T-helper 1 cell treated with Interleukin-12 subunit alpha and Interleukin-12 subunit beta and Interleukin-4 antibody, amounts not matched to agents 30 ng/mL and 1 ng/mL, for 36 hours (primary cell): ENCODE results near the gene DHX57. TPM values are rescaled to one million over a fixed set of nuclear protein-coding genes. Genes with fewer than 3 reads are reported as not detected.

Experiments used
- intact Hi-C: fragments of 100-400 bp; cut with micrococcal nuclease; formaldehyde crosslinking; loops from one replicate; pipeline ENCODE4 v1.15.1; 2024
- total RNA-seq: library from RNA; stranded (reverse); gene quantifications from 2 replicates; pipeline ENCODE4 v1.2.3, GENCODE V29; 2022

The DHX57 gene, protein sequence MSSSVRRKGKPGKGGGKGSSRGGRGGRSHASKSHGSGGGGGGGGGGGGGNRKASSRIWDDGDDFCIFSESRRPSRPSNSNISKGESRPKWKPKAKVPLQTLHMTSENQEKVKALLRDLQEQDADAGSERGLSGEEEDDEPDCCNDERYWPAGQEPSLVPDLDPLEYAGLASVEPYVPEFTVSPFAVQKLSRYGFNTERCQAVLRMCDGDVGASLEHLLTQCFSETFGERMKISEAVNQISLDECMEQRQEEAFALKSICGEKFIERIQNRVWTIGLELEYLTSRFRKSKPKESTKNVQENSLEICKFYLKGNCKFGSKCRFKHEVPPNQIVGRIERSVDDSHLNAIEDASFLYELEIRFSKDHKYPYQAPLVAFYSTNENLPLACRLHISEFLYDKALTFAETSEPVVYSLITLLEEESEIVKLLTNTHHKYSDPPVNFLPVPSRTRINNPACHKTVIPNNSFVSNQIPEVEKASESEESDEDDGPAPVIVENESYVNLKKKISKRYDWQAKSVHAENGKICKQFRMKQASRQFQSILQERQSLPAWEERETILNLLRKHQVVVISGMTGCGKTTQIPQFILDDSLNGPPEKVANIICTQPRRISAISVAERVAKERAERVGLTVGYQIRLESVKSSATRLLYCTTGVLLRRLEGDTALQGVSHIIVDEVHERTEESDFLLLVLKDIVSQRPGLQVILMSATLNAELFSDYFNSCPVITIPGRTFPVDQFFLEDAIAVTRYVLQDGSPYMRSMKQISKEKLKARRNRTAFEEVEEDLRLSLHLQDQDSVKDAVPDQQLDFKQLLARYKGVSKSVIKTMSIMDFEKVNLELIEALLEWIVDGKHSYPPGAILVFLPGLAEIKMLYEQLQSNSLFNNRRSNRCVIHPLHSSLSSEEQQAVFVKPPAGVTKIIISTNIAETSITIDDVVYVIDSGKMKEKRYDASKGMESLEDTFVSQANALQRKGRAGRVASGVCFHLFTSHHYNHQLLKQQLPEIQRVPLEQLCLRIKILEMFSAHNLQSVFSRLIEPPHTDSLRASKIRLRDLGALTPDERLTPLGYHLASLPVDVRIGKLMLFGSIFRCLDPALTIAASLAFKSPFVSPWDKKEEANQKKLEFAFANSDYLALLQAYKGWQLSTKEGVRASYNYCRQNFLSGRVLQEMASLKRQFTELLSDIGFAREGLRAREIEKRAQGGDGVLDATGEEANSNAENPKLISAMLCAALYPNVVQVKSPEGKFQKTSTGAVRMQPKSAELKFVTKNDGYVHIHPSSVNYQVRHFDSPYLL (N-terminal part only)
- 17.7 and 20.0 TPM in 2 replicates for total RNA-seq

DNA sequence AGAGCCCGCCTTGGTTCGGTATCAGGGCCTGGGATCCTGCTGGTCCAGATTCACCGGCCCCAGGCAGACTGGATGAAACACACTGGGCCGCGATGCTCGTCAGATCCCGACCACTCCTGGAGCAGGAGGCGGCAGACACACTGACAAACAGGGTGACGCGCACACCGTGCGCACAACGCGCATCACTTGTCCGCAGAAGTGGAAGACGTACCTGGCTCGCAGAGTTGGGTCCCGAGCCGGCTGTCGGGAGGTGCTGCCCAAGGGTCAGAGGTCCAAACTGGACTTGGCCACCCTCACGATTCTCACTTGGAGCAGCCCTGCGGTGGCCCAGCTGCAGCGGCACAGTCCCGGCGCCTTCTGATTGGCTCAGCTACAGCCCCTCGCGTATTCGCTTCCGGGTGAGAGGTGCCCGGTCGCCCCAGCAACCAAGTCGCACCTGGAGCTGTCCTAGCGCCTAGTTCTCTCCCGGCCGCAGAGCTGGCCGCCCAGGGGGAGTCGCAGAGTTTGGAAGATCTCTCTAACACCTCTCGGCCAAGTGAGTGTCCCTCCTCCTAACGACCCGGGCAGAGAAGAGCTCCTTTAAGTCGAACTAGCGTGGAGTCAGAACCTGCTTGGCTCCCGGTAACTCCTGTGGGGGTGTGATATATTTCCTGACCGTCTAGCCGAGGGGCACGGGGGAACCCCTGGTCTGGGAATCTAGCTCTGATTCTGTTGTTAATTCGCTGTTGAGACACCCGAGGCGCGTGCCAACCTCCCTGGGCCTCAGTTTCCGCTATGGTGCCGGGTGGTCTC, at the start of gene DHX57, which contains the start of gene MORN2:
Gene DHX57 (minus strand): TSS at position 359 of the 792 bp plus-strand sequence. CDS start 7,529 bp downstream, outside the sequence.
Gene MORN2 (plus strand): TSS at position 401 of the 792 bp plus-strand sequence.
- intact Hi-C loops = loop anchor here (1.0 to 5.0 kb wide), 7 partner anchors 97 to 903 kb away; partner anchors contain the start of genes ATL2, GEMIN6 and SRSF7

DNA sequence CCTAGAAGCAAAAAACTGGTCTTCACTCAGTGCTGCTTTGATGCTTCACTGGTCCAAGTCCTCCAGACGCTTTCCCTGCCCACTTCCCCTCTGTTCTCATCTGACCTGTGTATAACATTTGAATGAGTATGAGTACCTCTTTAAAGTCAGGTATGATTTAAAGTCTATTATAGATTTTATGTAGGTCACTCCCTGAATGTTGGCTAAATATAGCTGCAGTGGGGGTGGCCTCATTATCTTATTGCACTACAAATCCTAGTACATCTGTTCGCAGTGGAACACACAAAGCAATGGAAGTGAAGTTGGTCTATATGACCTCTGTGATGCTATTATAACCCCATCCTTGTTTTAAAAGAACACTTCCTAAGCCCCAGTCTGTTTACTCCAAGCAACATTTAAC, 47.2 kb upstream of the DHX57 start:
- intact Hi-C loops = no loop called here

DNA sequence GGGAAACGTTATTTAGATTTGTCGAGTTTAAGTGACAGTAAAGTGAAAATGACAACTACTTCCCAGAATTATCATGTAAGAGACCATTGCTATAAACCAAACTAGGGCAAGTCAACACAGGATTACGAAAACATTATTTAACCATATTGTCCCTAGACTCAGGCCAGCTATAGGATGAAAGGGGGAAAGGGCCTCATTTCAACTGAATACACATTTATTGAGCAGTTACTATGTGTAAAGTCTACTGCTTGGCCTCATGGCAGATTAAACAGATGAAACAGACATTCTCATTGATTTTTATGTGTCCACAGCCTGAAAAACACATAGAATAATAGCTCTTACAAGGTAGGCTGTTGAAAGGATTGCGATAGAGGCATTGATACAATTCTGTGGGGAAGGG, 46.7 kb upstream of the DHX57 start:
- intact Hi-C loops = no loop called here

DNA sequence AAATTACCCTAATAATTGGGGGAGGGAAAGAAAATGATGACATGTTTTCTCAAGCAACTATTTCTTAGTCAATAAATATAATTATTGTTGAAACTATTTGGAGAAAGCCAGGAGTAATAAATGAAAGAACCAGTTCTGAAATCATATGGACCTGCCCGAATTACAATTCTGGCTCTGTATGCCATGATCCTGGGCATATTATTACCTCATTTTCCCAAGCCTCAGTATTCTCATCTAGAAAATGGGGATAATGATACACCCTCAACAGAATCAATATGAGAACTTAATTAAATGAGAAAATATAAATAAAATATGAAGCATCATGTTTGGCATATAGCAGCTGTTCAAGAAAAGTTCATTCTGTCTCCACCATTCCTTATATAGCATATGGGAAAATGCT, 36.9 kb upstream of the DHX57 start:
- intact Hi-C loops = no loop called here

DNA sequence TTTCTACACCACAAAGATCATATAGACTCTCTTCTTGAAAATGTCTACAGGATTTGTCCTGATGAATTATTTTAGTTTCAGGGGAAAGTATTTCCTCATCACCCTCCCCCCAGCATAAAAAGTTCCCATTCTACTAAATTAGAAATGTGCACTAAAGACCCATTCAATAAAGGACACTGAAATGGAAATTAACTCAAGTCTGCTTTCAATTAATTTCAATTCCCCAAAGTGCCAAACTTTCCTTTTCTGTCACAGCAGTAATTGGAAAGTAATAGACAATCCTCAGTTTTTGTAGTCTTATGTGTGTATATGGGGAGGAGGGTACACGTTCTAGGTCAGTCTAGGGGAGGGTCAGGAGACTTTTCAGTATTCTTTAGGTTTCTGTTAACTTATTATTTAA, 35.5 kb upstream of the DHX57 start:
- intact Hi-C loops = no loop called here

DNA sequence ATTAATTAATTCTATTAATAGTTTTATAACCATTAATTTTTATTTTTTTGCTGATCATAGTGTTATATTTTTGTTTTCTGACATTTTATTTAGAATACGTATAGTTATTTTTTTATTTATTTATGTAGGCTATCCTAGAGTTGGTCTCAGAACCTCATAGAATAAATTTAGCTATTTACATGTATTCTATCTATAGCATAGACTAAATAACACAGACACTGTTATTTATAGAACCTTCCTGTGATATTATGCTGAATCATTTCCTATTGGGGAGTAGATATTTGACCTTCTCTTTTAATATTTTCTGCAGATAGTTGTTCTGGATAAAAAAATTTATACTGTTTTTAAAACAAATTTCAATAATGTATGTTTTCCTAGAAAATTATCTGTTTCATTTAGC, 34.1 kb upstream of the DHX57 start:
- intact Hi-C loops = no loop called here

DNA sequence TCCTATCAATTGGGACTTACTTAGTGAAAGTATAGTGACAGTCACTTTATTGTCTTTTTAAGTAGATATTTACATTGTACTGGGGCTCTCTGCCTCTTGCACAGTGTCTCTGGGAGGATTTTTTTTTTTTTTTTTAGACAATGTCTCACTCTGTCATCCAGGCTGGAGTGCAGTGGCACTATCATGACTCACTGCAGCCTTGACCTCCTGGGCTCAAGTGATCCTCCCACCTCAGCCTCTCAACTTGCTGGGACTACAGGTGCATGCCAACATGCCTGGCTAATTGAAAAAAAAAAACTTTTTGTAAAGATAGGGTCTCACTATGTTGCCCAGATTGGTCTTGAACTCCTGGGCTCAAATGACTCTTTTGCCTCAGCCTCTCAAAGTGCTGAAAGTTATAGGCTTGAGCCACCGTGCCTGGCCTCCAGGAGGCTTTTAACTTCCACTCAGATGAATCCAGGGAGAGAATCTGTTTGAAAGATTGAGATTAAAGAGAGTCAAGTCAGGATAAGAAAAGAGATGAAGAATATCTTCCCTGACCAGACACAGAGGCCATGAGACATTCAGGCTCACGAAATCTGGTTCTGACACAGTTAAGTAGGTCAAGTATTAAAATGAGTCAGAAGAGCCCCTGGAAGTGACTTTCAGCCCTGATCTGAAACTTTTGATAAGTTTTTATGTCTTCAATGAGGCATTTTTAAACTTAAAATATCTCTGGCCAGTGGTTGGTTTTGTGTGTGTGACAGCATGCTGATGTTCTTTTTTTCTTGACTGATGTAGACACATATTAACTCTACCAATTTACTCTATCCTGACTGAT, 32.2 kb upstream of the DHX57 start:
- intact Hi-C loops = no loop called here

DNA sequence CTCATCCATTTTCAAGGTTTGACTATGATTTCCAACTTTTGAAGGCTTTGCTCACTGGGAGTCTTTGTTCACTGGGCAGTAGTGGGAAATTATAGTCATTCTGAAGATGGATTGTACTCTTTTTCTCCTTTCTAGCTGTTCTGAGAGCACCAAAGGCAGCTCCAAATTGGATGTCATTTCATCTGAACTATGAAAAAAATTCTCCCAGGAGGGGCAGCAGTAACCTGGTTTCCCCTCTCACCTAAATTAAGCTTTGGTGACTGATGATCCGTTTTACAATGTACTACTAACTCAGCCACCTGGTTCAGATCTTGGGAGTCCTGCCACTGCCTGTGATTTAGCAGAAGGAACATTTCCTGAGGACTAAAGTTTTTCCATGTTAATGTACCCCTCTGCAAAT, 31.5 kb upstream of the DHX57 start:
- intact Hi-C loops = no loop called here

DNA sequence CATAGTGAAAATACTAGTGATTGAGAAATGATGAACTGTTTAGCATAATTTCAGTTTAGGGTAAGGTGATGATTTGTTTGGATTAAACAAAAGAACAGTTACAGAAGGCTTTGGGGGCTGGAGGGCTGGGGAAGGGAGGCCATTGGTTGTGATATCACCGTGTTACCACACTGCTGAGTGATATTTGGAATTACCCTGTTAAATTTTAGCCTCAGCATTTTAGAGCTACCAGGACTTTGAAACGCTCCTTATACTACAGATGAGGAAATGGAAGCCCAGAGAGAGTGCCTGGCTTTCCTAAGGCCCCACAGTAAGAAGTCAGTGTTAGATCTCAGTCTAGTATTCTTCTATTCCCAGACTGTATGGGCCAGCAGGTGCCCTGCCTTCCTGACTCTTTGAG, 29.5 kb upstream of the DHX57 start:
- intact Hi-C loops = no loop called here

DNA sequence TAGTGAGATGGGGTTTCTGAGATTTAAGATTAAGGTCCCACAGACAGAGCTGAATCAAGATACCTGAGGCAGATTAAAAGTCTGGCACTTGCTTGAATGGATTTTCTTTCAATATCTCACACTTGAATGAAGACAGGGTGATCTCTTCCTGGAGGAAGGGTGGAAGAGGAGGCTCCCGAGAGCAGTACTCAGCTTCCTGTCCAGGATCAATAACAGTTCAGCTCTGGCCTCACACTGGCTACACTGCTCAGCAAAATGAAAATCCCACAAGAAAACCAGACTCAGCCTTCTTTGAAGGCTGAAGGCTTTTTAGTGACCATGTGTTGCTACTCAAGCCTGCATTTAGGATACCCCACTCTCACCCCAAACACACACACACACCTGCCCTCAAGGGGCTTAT, 25.0 kb upstream of the DHX57 start:
- intact Hi-C loops = no loop called here

DNA sequence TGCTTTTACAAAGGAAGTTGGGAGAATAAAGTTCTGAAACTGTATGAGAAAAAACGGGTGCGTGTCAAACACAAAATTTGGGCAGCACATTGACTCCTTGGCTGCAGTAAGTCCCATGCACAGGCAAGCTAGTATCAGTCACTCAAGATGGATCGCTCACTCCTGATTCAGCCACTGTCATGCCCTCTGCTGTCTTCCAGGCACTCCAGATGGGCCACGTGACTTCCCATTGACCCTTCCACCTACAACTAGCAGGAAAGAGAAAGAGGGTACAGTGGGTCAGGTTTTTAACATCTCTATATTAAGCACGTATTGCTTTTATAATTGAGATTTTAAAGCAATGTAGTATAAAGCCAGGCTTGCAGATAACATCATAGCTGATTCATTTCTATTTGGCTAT, 22.5 kb upstream of the DHX57 start:
- intact Hi-C loops = no loop called here

DNA sequence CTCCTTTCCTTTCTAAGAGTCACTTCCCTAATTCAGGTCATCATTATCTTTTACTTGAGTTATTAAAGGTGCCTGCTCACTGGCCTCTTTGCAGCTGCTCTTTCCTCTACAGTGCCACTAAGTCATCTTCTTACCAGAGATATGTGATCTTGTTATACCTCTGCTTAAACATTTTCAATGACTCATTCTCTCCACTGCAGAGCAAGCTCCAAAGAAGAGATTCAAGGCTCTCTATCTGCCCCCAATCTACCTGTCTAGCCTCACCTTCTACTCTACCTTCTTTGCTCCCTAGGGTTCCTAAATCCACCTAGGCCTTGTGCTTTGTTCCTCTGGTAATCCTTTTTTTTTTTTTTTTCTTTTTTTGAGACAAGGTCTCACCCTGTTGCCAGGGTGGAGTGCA, 17.1 kb upstream of the DHX57 start:
- intact Hi-C loops = no loop called here

DNA sequence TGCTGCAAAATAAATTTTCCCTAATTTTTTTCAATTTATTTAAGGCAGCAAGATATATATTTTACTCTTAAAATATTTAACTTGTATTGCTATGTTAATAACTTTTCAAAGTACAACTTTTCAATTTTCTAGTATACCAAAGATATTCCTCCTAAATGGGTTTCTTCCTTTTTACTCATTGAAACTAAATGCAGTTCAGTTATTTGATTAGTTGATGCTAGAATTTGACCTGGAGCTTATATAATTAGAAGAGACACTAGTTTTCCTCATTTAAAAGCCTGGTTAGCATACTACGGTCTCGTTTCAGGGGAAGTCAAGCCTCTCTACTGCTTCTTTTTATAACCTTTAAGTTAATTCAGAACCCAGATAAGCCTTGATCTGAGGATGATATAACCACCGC, 13.8 kb upstream of the DHX57 start, which contains the start of gene ARHGEF33:
Gene ARHGEF33 (plus strand): TSS at position 301 of the 400 bp plus-strand sequence. CDS start 29,573 bp downstream, outside the sequence.
- intact Hi-C loops = no loop called here

DNA sequence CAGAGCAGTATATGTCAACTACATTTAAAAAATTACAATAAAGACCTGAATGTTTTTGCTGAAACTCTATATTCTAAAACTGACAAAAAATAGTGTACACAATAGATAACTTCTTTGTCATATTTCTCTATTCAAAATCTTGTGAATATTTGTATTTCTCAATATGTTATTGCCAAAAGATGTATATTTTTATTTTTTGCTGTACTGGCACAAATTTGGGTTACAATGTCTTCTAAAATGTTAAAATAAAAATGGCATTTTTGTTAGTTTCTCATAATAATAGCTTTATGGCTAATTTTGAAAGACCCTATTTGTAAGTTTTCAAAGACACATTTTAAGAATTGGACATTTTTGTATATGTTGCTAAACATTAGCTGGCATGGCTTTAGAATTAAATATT, 13.3 kb upstream of the DHX57 start:
- intact Hi-C loops = no loop called here

DNA sequence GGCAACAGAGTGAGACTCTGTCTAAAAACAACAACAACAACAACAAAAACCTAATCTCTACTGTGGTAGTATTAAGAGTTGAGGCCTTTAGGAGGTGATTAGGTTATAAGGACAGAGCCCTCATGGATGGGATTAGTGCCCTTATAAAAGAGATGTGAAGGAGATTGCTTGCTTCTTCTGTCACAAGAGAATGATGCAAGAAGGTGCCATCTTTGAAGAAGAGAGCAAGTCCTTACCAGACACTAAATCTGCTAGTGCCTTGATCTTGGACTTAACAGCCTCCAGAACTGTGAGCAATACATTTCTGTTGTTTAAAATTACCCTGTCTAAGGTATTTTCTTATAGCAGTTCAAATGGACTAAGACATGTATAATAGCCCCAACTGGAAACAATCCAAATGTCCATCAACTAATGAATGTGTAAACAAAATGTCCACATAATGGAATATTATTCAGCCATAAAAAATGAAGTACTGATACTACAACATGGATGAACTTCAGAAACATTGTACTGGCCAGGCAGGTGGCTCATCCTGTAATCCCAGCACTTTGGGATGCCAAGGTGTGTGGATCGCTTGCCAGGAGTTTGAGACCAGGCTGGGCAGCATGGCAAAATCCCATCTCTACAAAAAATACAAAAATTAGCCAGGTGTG, 12.3 kb upstream of the DHX57 start:
- intact Hi-C loops = no loop called here

DNA sequence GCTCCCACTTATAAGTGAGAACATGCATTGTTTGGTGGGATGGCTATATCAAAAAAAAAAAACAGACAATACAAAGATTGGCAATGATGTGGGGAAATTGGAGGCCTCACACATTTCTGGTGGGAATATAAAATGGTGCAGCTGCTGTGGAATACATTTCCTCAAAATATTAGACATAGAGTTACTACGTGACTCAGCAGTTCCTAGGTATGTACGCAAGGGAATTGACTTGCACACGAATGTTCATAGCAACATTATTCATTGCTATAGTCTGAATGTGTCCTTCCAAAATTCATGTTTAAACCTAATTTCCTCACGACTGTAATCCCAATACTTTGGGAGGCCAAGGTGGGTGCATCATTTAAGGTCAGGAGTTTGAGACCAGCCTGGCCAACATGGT, 11.6 kb upstream of the DHX57 start:
- intact Hi-C loops = no loop called here

DNA sequence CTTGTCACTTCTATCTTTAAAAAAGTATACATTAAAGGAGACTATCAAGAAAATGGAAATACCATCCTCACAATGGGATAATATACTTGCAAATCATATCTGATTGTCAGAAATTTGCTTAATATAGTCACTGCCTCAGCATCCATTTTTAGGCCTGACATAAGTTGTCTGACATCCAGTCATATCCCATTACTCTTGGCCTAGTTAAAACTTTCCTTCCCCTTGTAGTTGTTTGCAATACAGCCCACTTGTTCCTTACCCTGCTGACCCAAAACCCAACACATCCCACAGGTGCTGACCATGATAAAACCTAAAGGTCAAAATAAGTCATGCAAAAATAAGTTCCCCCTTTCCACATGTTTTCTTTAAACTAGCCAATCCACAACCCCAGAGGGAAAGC, 10.3 kb upstream of the DHX57 start:
- intact Hi-C loops = no loop called here

DNA sequence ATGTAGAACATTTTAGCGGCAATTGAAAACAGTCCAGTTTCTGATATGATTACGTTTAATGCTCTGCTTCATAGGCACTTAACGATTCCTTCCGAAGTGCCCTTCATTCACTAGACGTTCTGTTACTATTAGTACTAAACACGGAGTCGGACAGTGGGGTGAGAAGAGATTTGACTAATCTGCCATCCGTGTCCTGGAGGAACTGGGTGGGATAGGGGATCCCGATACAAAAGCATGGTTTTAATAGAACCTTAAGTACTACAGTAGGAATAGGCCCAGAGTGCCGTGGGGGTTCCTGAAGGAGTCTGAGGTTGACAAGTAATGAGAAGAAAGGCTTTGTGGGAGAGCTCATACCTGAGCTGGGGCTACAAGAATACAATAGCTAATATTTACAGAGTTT, 673 bp upstream of the DHX57 start:
- intact Hi-C loops = loop anchor here (5.0 kb wide), 2 partner anchors 224 to 351 kb away; no protein-coding TSS in a partner anchor

DNA sequence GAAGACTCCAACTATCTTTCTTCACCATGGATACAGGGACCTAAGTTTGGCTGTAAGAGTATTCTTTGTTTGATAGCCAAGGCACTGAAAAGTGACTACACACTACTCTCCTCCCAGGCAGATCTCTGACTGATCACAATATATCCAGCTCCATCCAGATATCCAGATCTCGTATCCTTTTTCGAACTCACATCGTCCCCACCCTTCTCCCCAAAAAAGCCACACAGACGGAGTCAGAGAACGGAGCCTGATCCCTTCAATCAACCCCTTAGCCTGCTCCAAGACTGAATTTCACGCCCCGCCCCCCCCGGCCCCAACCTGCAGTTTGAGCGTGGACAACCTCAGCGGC, 533 bp downstream of the DHX57 start:
- intact Hi-C loops = loop anchor here (1.0 to 5.0 kb wide), 7 partner anchors 97 to 903 kb away; partner anchors contain the start of genes ATL2, GEMIN6 and SRSF7
